SU-DHL-6 (cell line): ENCODE results near the gene GABRB3.

Experiments
- H2AFZ ChIP-seq: fragments of 200-600 bp; sonication (generic); 2 replicates; pipeline ENCODE4 v1.6.1; 2014; ENCODE audit warnings: low read depth, mild to moderate bottlenecking, moderate library complexity, mixed read lengths, antibody characterized with exemption, low read length; ENCODE audit not compliant: severe bottlenecking
- H3F3A ChIP-seq: fragments of 200-600 bp; shearing (Covaris generic); 2 replicates; pipeline ENCODE4 v1.6.0; 2016; ENCODE audit warnings: antibody characterized with exemption, mild to moderate bottlenecking; ENCODE audit not compliant: insufficient read depth
- H3K27ac ChIP-seq: fragments of 200-600 bp; sonication (generic); 2 replicates; pipeline ENCODE4 v1.5.1; 2016; ENCODE audit warnings: low read depth, mild to moderate bottlenecking, low read length, moderate library complexity, mixed read lengths
- H3K27me3 ChIP-seq: fragments of 200-600 bp; sonication (generic), shearing (Covaris generic); 2 replicates; pipeline ENCODE4 v1.6.0; 2014; ENCODE audit warnings: mild to moderate bottlenecking, low read length
- H3K36me3 ChIP-seq: fragments of 200-600 bp; sonication (generic); 2 replicates; pipeline ENCODE4 v1.6.1; 2014; ENCODE audit warnings: mild to moderate bottlenecking, low read length, mixed read lengths
- H3K4me2 ChIP-seq: fragments of 300-600, 200-600 bp; shearing (Covaris generic), sonication (generic); 2 replicates; pipeline ENCODE4 v1.6.0; 2014; ENCODE audit warnings: low read length, low read depth, mild to moderate bottlenecking; ENCODE audit not compliant: poor library complexity, severe bottlenecking
- H3K4me3 ChIP-seq: fragments of 200-600 bp; sonication (generic); 2 replicates; pipeline ENCODE4 v1.5.1; 2014; ENCODE audit warnings: antibody characterized with exemption, low read length, mild to moderate bottlenecking, mixed read lengths; ENCODE audit not compliant: insufficient read depth, poor library complexity, severe bottlenecking
- H3K79me2 ChIP-seq: fragments of 200-600 bp; sonication (generic); 2 replicates; pipeline ENCODE4 v1.6.1; 2014; ENCODE audit warnings: mild to moderate bottlenecking, low read length, moderate library complexity; ENCODE audit not compliant: insufficient read depth
- H3K9ac ChIP-seq: fragments of 200-600 bp; sonication (generic); 2 replicates; pipeline ENCODE4 v1.7.0; 2014; ENCODE audit warnings: mild to moderate bottlenecking, low read length
- H3K9me2 ChIP-seq: fragments of 200-600 bp; sonication (generic); replicated peaks from 2 replicates; pipeline ENCODE4 v1.6.1; 2014; ENCODE audit warnings: low read length; ENCODE audit not compliant: insufficient read depth
- H3K9me3 ChIP-seq: fragments of 200-600 bp; sonication (generic); 2 replicates; pipeline ENCODE4 v1.6.1; 2014; ENCODE audit warnings: low read length, mixed read lengths; ENCODE audit not compliant: insufficient read depth
- H4K20me1 ChIP-seq: fragments of 200-600 bp; sonication (generic); 2 replicates; pipeline ENCODE4 v1.6.1; 2014; ENCODE audit warnings: low read depth, mild to moderate bottlenecking, antibody characterized with exemption, low read length, moderate library complexity, mixed read lengths
- CTCF ChIP-seq: fragments of 200-600 bp; sonication (generic); IDR thresholded peaks from one replicate; pipeline ENCODE4 v1.5.1; 2017; ENCODE audit warnings: antibody characterized with exemption, mild to moderate bottlenecking, low read length, moderate library complexity; ENCODE audit not compliant: insufficient read depth, poor library complexity, severe bottlenecking
- EZH2phosphoT487 ChIP-seq: fragments of 200-600 bp; sonication (generic), shearing (Covaris generic); conservative IDR thresholded peaks from 2 replicates; pipeline ENCODE4 v1.6.1; 2018; ENCODE audit warnings: mild to moderate bottlenecking, antibody characterized with exemption, low read length, moderate library complexity, mixed read lengths

Gene GABRB3

DNA sequence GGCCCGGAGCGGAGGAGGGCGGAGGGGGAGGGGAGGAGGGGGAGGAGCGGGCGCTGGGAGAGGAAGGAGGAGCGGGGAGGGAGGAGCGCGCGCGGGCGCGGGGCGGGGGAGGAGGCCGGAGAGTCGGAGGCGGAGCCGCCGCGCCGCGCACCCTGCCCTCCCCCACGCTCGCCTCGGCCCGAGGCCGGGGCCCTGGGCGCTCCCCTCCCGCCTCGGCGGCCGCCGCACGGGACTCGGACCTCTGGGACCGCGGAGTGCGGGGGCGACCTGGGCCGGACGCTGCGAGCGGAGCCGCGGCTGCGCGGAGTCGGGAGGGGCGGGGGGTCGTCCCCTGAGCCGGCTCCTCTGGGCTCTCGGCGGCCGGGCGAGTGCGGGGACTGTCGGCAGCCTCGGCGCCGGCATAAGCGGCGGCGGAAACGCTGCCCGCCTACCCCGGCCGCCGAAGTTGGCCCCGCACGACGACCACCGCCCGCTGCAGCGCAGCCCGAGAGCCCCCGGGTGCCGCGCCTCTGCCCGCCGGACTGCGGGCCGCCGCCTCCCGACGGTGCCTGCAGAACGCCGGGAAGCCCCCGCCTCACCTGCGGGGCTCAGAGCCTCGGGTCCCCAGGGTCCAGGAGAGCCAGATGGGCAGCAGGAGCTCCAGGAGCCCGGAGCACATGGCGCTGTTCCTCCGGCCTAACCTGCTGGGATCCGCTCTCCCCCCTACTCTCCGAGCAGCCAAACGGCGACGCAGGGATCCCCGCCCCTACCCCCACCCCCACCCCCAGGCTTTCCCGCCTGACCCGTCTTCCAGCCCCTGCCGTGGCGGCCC, 406 bp upstream of the GABRB3 start:
- H3K9me3 ChIP-seq, result no peaks in the 10 kb centered on the region
- H3K27me3 ChIP-seq, result no peaks in the 10 kb centered on the region
- H3K27ac ChIP-seq, result no peak overlapping the region
- no peaks in the 10 kb centered on the region for H3F3A ChIP-seq
- no peak overlapping the region for H3K4me3 ChIP-seq
- H3K9me2 ChIP-seq, result no peaks in the 10 kb centered on the region
- no peaks in the 10 kb centered on the region for H3K36me3 ChIP-seq
- H3K4me2 ChIP-seq, result no peak overlapping the region
- no peaks in the 10 kb centered on the region for H3K79me2 ChIP-seq
- TF ChIP-seq CTCF, result no peak
- no peaks in the 10 kb centered on the region for H4K20me1 ChIP-seq
- no peak overlapping the region for H3K9ac ChIP-seq
- H2AFZ ChIP-seq, result no peak overlapping the region

- no peak overlapping the region for H2AFZ ChIP-seq
- TF ChIP-seq CTCF (no peak), EZH2phosphoT487 (no peak)
- H3K36me3 ChIP-seq, result no peaks in the 10 kb centered on the region
- no peaks in the 10 kb centered on the region for H3K9me3 ChIP-seq
- H3K9ac ChIP-seq, result no peak overlapping the region
- H3K4me2 ChIP-seq, result no peak overlapping the region
- H3K27ac ChIP-seq, result no peak overlapping the region
- no peaks in the 10 kb centered on the region for H4K20me1 ChIP-seq
- no peaks in the 10 kb centered on the region for H3F3A ChIP-seq
- H3K79me2 ChIP-seq, result no peaks in the 10 kb centered on the region
- no peaks in the 10 kb centered on the region for H3K9me2 ChIP-seq
- H3K4me3 ChIP-seq, result no peak overlapping the region
- no peaks in the 10 kb centered on the region for H3K27me3 ChIP-seq
Measured at GRCh38 chr15:26771578-26772153, 1.2 kb downstream of the GABRB3 start.

- Histone ChIP-seq H3K9me2 (no peaks in the 10 kb centered on the region), H2AFZ (no peak overlapping the region), H3K9me3 (no peaks in the 10 kb centered on the region), H3K79me2 (no peaks in the 10 kb centered on the region), H3K4me3 (no peak overlapping the region), H3F3A (no peaks in the 10 kb centered on the region), H3K27ac (no peak overlapping the region), H3K4me2 (no peak overlapping the region), H3K9ac (no peak overlapping the region), H3K36me3 (no peaks in the 10 kb centered on the region), H4K20me1 (no peaks in the 10 kb centered on the region), H3K27me3 (no peaks in the 10 kb centered on the region)
- TF ChIP-seq EZH2phosphoT487 (no peak), CTCF (no peak)
Measured at GRCh38 chr15:26771168-26771567, 1.7 kb downstream of the GABRB3 start.
